HepG2 (cell line): ENCODE data around the gene WDR11. TPM values are rescaled to one million over a fixed set of nuclear protein-coding genes. Genes with fewer than 3 reads are reported as not detected.

Experiments used
- DMTF1 ChIP-seq: sonication (generic); formaldehyde crosslinking; IDR thresholded peaks from 2 replicates; pipeline ENCODE4 v1.4.0; 2020; ENCODE audit warnings: mild to moderate bottlenecking, missing genetic modification reagents
- HOXD1 ChIP-seq: sonication (generic); formaldehyde crosslinking; IDR thresholded peaks from 2 replicates; pipeline ENCODE4 v1.5.0; 2020; ENCODE audit warnings: missing genetic modification reagents
- ISX ChIP-seq: sonication (generic); formaldehyde crosslinking; conservative IDR thresholded peaks from 2 replicates; pipeline ENCODE4 v1.5.0; 2020; ENCODE audit warnings: missing genetic modification reagents
- JUND ChIP-seq: sonication (generic); formaldehyde crosslinking; IDR thresholded peaks from 2 replicates; pipeline ENCODE4 v1.8.0; 2022; ENCODE audit warnings: mild to moderate bottlenecking, missing genetic modification reagents
- KDM5B ChIP-seq: sonication (generic); formaldehyde crosslinking; IDR thresholded peaks from 2 replicates; pipeline ENCODE4 v1.4.0; 2020; ENCODE audit warnings: missing genetic modification reagents, mild to moderate bottlenecking, borderline replicate concordance
- MTF1 ChIP-seq: sonication (generic); formaldehyde crosslinking; IDR thresholded peaks from 2 replicates; pipeline ENCODE4 v1.5.0; 2020; ENCODE audit warnings: missing genetic modification reagents
- NONO ChIP-seq, 2 experiments: fragments of 450-650 bp in 1 of 2; sonication (generic) in 1 of 2; formaldehyde crosslinking in 1 of 2; IDR thresholded peaks in 1 of 2; conservative IDR thresholded peaks in 1 of 2; 2 replicates each; pipeline versions ENCODE4 v1.6.1 to v1.8.0; 2017 to 2022; ENCODE audit warnings: mild to moderate bottlenecking in 1 of 2, missing genetic modification reagents in 1 of 2, moderate library complexity in 1 of 2
- SNAPC4 ChIP-seq: sonication (generic); formaldehyde crosslinking; IDR thresholded peaks from 2 replicates; pipeline ENCODE4 v1.4.0; 2020; ENCODE audit warnings: mild to moderate bottlenecking, missing genetic modification reagents
- SOX5 ChIP-seq: IDR thresholded peaks from 2 replicates; pipeline ENCODE4 v1.6.1; 2016; ENCODE audit warnings: borderline replicate concordance
- ZKSCAN1 ChIP-seq: fragments of 150-350 bp; IDR thresholded peaks from 2 replicates; pipeline ENCODE4 v1.6.1; 2014; ENCODE audit warnings: low read length
- ZNF224 ChIP-seq: sonication (generic); formaldehyde crosslinking; IDR thresholded peaks from 2 replicates; pipeline ENCODE4 v1.5.0; 2020; ENCODE audit warnings: mild to moderate bottlenecking, missing genetic modification reagents
- ZNF280D ChIP-seq: sonication (generic); formaldehyde crosslinking; IDR thresholded peaks from 2 replicates; pipeline ENCODE4 v1.5.1; 2020; ENCODE audit warnings: mild to moderate bottlenecking, missing genetic modification reagents
- ZNF710 ChIP-seq: sonication (generic); formaldehyde crosslinking; IDR thresholded peaks from 2 replicates; pipeline ENCODE4 v1.5.0; 2020; ENCODE audit warnings: mild to moderate bottlenecking, missing genetic modification reagents, borderline replicate concordance
- polyA plus RNA-seq, 8 experiments: library from polyadenylated mRNA; depleted of rRNA in 3 of 8; stranded (reverse) in 7 of 8; unstranded in 1 of 8; fragments of >200 nt; fragmentation: Illumina TruSeq in 4 of 8; extraction: Trizol in 4 of 8; gene quantifications; 2 replicates each; pipeline versions ENCODE4 v1.2.1 to v1.2.3, GENCODE V29; 2011 to 2016; ENCODE audit warnings: low read depth in 4 of 8, missing spikeins in 1 of 8, mixed read lengths in 1 of 8; ENCODE audit not compliant: insufficient read depth in 1 of 8
- total RNA-seq, 5 experiments: library from RNA; depleted of rRNA; stranded (reverse); fragments of >200 nt; fragmentation: Illumina TruSeq; extraction: Trizol; gene quantifications; 2 replicates each; pipeline ENCODE4 v1.2.3, GENCODE V29; 2016; ENCODE audit warnings: low read depth in 1 of 5

WDR11 gene
- total and polyA plus RNA-seq, 2 of the 13 experiments (the other 11 are each of a cell fraction or from before 2014, with no cell fraction given), result 38.0 to 45.2 TPM

- TF ChIP-seq DMTF1 (CRISPR knock-in tag), result peak; percentile 61; the same call in 1 of the 2 replicates
- peak; percentile 58; the same call in 1 of the 2 replicates for TF ChIP-seq ZNF710 (CRISPR knock-in tag)
- peak; percentile 89; the same call in 1 of the 2 replicates for TF ChIP-seq ZNF280D (CRISPR knock-in tag)
- peak; percentile 48; the same call in 1 of the 2 replicates for TF ChIP-seq SOX5 (CRISPR knock-in tag)
- TF ChIP-seq SNAPC4 (CRISPR knock-in tag), result no peak
- no peak for TF ChIP-seq JUND (CRISPR knock-in tag)
- TF ChIP-seq NONO (IDR thresholded peaks at IDR 0.05), result no peak
- TF ChIP-seq NONO (CRISPR knock-in tag; conservative IDR thresholded peaks at IDR 0.05), result peak; percentile 95
- peak; percentile 60; the same call in 1 of the 2 replicates for TF ChIP-seq ZNF224 (CRISPR knock-in tag)
- TF ChIP-seq ISX (CRISPR knock-in tag), result no peak
- TF ChIP-seq KDM5B (CRISPR knock-in tag), result peak; percentile 87; the same call in 1 of the 2 replicates
- TF ChIP-seq ZKSCAN1, result peak; percentile 46; the same call in 1 of the 2 replicates
- TF ChIP-seq HOXD1 (CRISPR knock-in tag), result peak; percentile 60; the same call in 1 of the 2 replicates
- TF ChIP-seq MTF1 (CRISPR knock-in tag), result no peak
These were observed at the start of gene WDR11 (continued) for GRCh38 chr10:120850911-120851865.
